Thyroid gland (tissue), 4 donors: Measurements from ENCODE around the gene CILP2.

Source experiments
- POLR2A ChIP-seq, 2 donors: fragments of 450-650 bp; IDR thresholded peaks; one replicate each; pipeline ENCODE4 v1.6.1; 2017; ENCODE audit warnings: antibody characterized with exemption in 2 of 2, mild to moderate bottlenecking in 2 of 2, moderate library complexity in 1 of 2
- TF ChIP-seq, protein P1 (sequence below), 6 experiments: fragments of 200-600 bp in 3 of 6; fragments of 450-650 bp in 3 of 6; sonication (generic) in 3 of 6; IDR thresholded peaks; one replicate each; pipeline ENCODE4 v1.5.1; 2016 to 2019; ENCODE audit warnings: antibody characterized with exemption in 6 of 6, mild to moderate bottlenecking in 2 of 6, inconsistent platforms in 1 of 6, moderate library complexity in 1 of 6

DNA sequence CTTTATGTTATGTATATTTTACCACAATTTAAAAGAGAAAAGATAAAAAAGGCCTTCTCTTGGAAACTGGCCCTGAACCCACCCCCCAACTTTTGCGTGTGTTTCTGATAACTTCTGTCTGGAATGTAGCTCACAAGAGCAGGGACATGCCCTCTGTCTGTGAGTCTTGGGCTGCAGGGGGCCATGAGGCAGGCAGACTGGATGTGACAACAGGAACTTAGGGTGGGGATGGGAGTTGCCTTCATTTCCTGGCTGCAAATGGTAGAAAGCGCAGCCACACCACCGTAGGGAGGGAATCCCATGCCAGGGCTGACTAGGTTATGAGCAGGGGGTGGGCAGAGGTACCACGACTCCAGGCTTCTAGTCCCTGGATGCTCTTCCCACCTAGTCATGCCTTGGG is 21.9 kb downstream of the CILP2 start:
- TF ChIP-seq, protein P1, sequence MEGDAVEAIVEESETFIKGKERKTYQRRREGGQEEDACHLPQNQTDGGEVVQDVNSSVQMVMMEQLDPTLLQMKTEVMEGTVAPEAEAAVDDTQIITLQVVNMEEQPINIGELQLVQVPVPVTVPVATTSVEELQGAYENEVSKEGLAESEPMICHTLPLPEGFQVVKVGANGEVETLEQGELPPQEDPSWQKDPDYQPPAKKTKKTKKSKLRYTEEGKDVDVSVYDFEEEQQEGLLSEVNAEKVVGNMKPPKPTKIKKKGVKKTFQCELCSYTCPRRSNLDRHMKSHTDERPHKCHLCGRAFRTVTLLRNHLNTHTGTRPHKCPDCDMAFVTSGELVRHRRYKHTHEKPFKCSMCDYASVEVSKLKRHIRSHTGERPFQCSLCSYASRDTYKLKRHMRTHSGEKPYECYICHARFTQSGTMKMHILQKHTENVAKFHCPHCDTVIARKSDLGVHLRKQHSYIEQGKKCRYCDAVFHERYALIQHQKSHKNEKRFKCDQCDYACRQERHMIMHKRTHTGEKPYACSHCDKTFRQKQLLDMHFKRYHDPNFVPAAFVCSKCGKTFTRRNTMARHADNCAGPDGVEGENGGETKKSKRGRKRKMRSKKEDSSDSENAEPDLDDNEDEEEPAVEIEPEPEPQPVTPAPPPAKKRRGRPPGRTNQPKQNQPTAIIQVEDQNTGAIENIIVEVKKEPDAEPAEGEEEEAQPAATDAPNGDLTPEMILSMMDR (IDR thresholded peaks at IDR 0.05) = no peak
- no peak for TF ChIP-seq POLR2A (IDR thresholded peaks at IDR 0.05)
